Testis (tissue), 3 donors: ENCODE measurements around the gene TMEM135. TPM values are rescaled to one million over a fixed set of nuclear protein-coding genes. Genes with fewer than 3 reads are reported as not detected.

Source experiments
- DNase-seq: peaks from one replicate; pipeline ENCODE4 v3.0.0-alpha.2; 2019
- H3K27ac ChIP-seq, 2 donors: fragments of 200-600 bp; sonication (generic); one replicate each; pipeline ENCODE4 v1.5.1; 2019
- H3K27me3 ChIP-seq: fragments of 200-600 bp; sonication (generic); one replicate; pipeline ENCODE4 v1.5.1; 2019
- H3K36me3 ChIP-seq: fragments of 200-600 bp; sonication (generic); one replicate; pipeline ENCODE4 v1.5.1; 2017; ENCODE audit warnings: low read depth; ENCODE audit errors: missing control alignments
- H3K4me1 ChIP-seq: fragments of 200-600 bp; sonication (generic); one replicate; pipeline ENCODE4 v1.5.1; 2019
- H3K4me3 ChIP-seq, 2 donors: fragments of 200-600 bp; sonication (generic); one replicate each; pipeline ENCODE4 v1.5.1; 2017 to 2019
- H3K9me3 ChIP-seq: fragments of 200-600 bp; sonication (generic); one replicate; pipeline ENCODE4 v1.5.1; 2017
- CTCF ChIP-seq, 3 experiments: fragments of 450-650 bp in 2 of 3; fragments of 200-600 bp in 1 of 3; sonication (generic) in 1 of 3; IDR thresholded peaks; one replicate each; pipeline ENCODE4 v1.5.1; 2016 to 2019; ENCODE audit warnings: antibody characterized with exemption in 3 of 3, mild to moderate bottlenecking in 2 of 3, moderate library complexity in 1 of 3
- POLR2A ChIP-seq: fragments of 450-650 bp; IDR thresholded peaks from one replicate; pipeline ENCODE4 v1.6.1; 2017; ENCODE audit warnings: antibody characterized with exemption, mild to moderate bottlenecking, moderate library complexity
- WGBS, 2 donors: methylation state at CpG; one replicate each; pipeline ENCODE4 v1.1.5; 2018; 5-methylcytosine and 5-hydroxymethylcytosine counted together
- intact Hi-C: fragments of 100-400 bp; cut with DNase I; formaldehyde crosslinking; loops from one replicate; pipeline ENCODE4 v1.15.1; 2023; ENCODE audit warnings: low total_unique reads
- polyA plus RNA-seq: library from polyadenylated mRNA; stranded (reverse); fragments of 350-450 nt; fragmentation: Illumina TruSeq; extraction: RNeasy Lipid Tissue Mini Kit (QIAGEN cat#74804); gene quantifications from one replicate; pipeline ENCODE4 v1.2.3, GENCODE V29; 2014; ENCODE audit warnings: low read depth, low replicate concordance; ENCODE audit not compliant: insufficient read depth
- total RNA-seq, 2 donors: library from RNA; depleted of rRNA; stranded (reverse); fragments of >200 nt; gene quantifications; one replicate each; pipeline ENCODE4 v1.2.3, GENCODE V29; 2016

TMEM135 gene
- total and polyA plus RNA-seq, 3 donors from 2014 or later: 21.3 to 59.0 (median 42.1) TPM

GRCh38 chr11:87015645-87016044, 22.1 kb upstream of the TMEM135 start:
- 93% methylated on average over 10 of the region's 10 CpGs for WGBS, 2 donors
- Histone ChIP-seq H3K4me3 (no peak overlapping the region), H3K27ac (no peak overlapping the region), H3K9me3 (no peaks in the 10 kb centered on the region), H3K36me3 (no peaks in the 10 kb centered on the region), H3K27me3 (no peaks in the 10 kb centered on the region), H3K4me1 (no peaks in the 10 kb centered on the region)
- TF ChIP-seq POLR2A: no peak
- TF ChIP-seq CTCF (IDR thresholded peaks at IDR 0.05): no peak
- intact Hi-C loops: no loop called here
- no peak for DNase-seq

- no peaks in the 10 kb centered on the region for H3K36me3 ChIP-seq
- TF ChIP-seq CTCF (IDR thresholded peaks at IDR 0.05) (no peak), POLR2A (no peak)
- no peaks in the 10 kb centered on the region for H3K9me3 ChIP-seq
- no peak overlapping the region for H3K27ac ChIP-seq
- 59 to 91% methylated on average over 1 of the region's 1 CpG for WGBS, 2 donors
- no peak overlapping the region for H3K4me3 ChIP-seq
- H3K27me3 ChIP-seq: no peaks in the 10 kb centered on the region
- DNase-seq: no peak
- intact Hi-C loops: no loop called here
- H3K4me1 ChIP-seq: no peaks in the 10 kb centered on the region
Measured at GRCh38 chr11:87019613-87020271, 18.0 kb upstream of the TMEM135 start.

- 71 to 87% methylated on average over 1 of the region's 1 CpG for WGBS, 2 donors
- H3K27ac ChIP-seq: no peak overlapping the region
- intact Hi-C loops: no loop called here
- H3K4me3 ChIP-seq: no peak overlapping the region
- no peaks in the 10 kb centered on the region for H3K9me3 ChIP-seq
- no peaks in the 10 kb centered on the region for H3K36me3 ChIP-seq
- no peaks in the 10 kb centered on the region for H3K27me3 ChIP-seq
- H3K4me1 ChIP-seq: no peaks in the 10 kb centered on the region
- TF ChIP-seq POLR2A (no peak), CTCF (IDR thresholded peaks at IDR 0.05) (no peak)
- no peak for DNase-seq
Measured at GRCh38 chr11:87020336-87020735, 17.4 kb upstream of the TMEM135 start.

- WGBS, 2 donors: 78 to 84% methylated on average over 3 of the region's 3 CpGs
- Histone ChIP-seq H3K27ac (no peak overlapping the region), H3K4me3 (no peak overlapping the region), H3K27me3 (no peaks in the 10 kb centered on the region), H3K36me3 (no peaks in the 10 kb centered on the region), H3K4me1 (no peaks in the 10 kb centered on the region), H3K9me3 (no peaks in the 10 kb centered on the region)
- intact Hi-C loops: no loop called here
- no peak for DNase-seq
- no peak for TF ChIP-seq POLR2A
- TF ChIP-seq CTCF (IDR thresholded peaks at IDR 0.05): no peak
Measured at GRCh38 chr11:87020764-87021365, 16.9 kb upstream of the TMEM135 start.

- DNase-seq: no peak
- no peak overlapping the region for H3K4me3 ChIP-seq
- H3K9me3 ChIP-seq: no peaks in the 10 kb centered on the region
- no peaks in the 10 kb centered on the region for H3K36me3 ChIP-seq
- no peaks in the 10 kb centered on the region for H3K27me3 ChIP-seq
- TF ChIP-seq CTCF (IDR thresholded peaks at IDR 0.05) (no peak), POLR2A (no peak)
- intact Hi-C loops: no loop called here
- H3K4me1 ChIP-seq: no peaks in the 10 kb centered on the region
- H3K27ac ChIP-seq: no peak overlapping the region
- 71 to 89% methylated on average over 1 of the region's 1 CpG for WGBS, 2 donors
Measured at GRCh38 chr11:87022254-87022653, 15.5 kb upstream of the TMEM135 start.
